Measurements from ENCODE around the gene RAB5B.
A peak's percentile ranks its signal among the peaks of the same experiment; 100 is the strongest.

Gene RAB5B

GRCh38 chr12:55942055-55942454 is 31.8 kb upstream of the RAB5B start:
- no peak overlapping the region for H3K27ac ChIP-seq (ENCODE audit: low read depth, low read length)
- H3K27me3 ChIP-seq (ENCODE audit: control insufficient read depth in 1 of 2, insufficient read depth in 2 of 2, low read length in 2 of 2), result no peaks in the 10 kb centered on the region
- peaks cover 32 to 78% of the 10 kb centered on the region in 2 donors for H3K36me3 ChIP-seq (ENCODE audit: control insufficient read depth in 1 of 2, insufficient read depth in 2 of 2, low read length in 2 of 2)
- peaks cover 9 to 22% of the 10 kb centered on the region in 2 donors for H3K4me1 ChIP-seq (ENCODE audit: control insufficient read depth in 1 of 2, insufficient read depth in 2 of 2, low read length in 2 of 2)
- H3K4me3 ChIP-seq (ENCODE audit: low read depth in 1 of 2, low read length in 2 of 2), result no peak overlapping the region
- H3K9me3 ChIP-seq (ENCODE audit: control insufficient read depth in 1 of 2, low read length in 2 of 2), result no peaks in the 10 kb centered on the region
- no peak overlapping the region for H3K9ac ChIP-seq (ENCODE audit: low read depth in 1 of 2, low read length in 2 of 2)

- Histone ChIP-seq H3K9me3 (ENCODE audit: control insufficient read depth in 1 of 2, low read length in 2 of 2) (no peaks in the 10 kb centered on the region), H3K4me1 (ENCODE audit: control insufficient read depth in 1 of 2, insufficient read depth in 2 of 2, low read length in 2 of 2) (peaks cover 9 to 22% of the 10 kb centered on the region in 2 donors), H3K27me3 (ENCODE audit: control insufficient read depth in 1 of 2, insufficient read depth in 2 of 2, low read length in 2 of 2) (no peaks in the 10 kb centered on the region), H3K27ac (ENCODE audit: low read depth, low read length) (no peak overlapping the region), H3K36me3 (ENCODE audit: control insufficient read depth in 1 of 2, insufficient read depth in 2 of 2, low read length in 2 of 2) (peaks cover 30 to 76% of the 10 kb centered on the region in 2 donors), H3K4me3 (ENCODE audit: low read depth in 1 of 2, low read length in 2 of 2) (no peak overlapping the region), H3K9ac (ENCODE audit: low read depth in 1 of 2, low read length in 2 of 2) (no peak overlapping the region)
These were observed 31.2 kb upstream of the RAB5B start for GRCh38 chr12:55942577-55943136.

- H3K4me1 ChIP-seq (ENCODE audit: control insufficient read depth in 1 of 2, insufficient read depth in 2 of 2, low read length in 2 of 2), result peaks cover 0 to 5% of the 10 kb centered on the region in 2 donors
- no peaks in the 10 kb centered on the region for H3K27me3 ChIP-seq (ENCODE audit: control insufficient read depth in 1 of 2, insufficient read depth in 2 of 2, low read length in 2 of 2)
- H3K9ac ChIP-seq (ENCODE audit: low read depth in 1 of 2, low read length in 2 of 2), result no peak overlapping the region
- H3K9me3 ChIP-seq (ENCODE audit: control insufficient read depth in 1 of 2, low read length in 2 of 2), result no peaks in the 10 kb centered on the region
- H3K27ac ChIP-seq (ENCODE audit: low read depth, low read length), result no peak overlapping the region
- no peak overlapping the region for H3K4me3 ChIP-seq (ENCODE audit: low read depth in 1 of 2, low read length in 2 of 2)
- H3K36me3 ChIP-seq (ENCODE audit: control insufficient read depth in 1 of 2, insufficient read depth in 2 of 2, low read length in 2 of 2), result peaks cover 12 to 60% of the 10 kb centered on the region in 2 donors
These were observed 27.3 kb upstream of the RAB5B start for GRCh38 chr12:55946553-55946952.

GRCh38 chr12:55955344-55955743 is 18.5 kb upstream of the RAB5B start:
- H3K4me3 ChIP-seq (ENCODE audit: low read depth in 1 of 2, low read length in 2 of 2), result no peak overlapping the region
- peaks cover 16 to 19% of the 10 kb centered on the region in 2 donors for H3K4me1 ChIP-seq (ENCODE audit: control insufficient read depth in 1 of 2, insufficient read depth in 2 of 2, low read length in 2 of 2)
- H3K27ac ChIP-seq (ENCODE audit: low read depth, low read length), result no peak overlapping the region
- no peak overlapping the region for H3K9ac ChIP-seq (ENCODE audit: low read depth in 1 of 2, low read length in 2 of 2)
- H3K27me3 ChIP-seq (ENCODE audit: control insufficient read depth in 1 of 2, insufficient read depth in 2 of 2, low read length in 2 of 2), result no peaks in the 10 kb centered on the region
- no peaks in the 10 kb centered on the region for H3K9me3 ChIP-seq (ENCODE audit: control insufficient read depth in 1 of 2, low read length in 2 of 2)
- peaks cover 27 to 40% of the 10 kb centered on the region in 2 donors for H3K36me3 ChIP-seq (ENCODE audit: control insufficient read depth in 1 of 2, insufficient read depth in 2 of 2, low read length in 2 of 2)

- Histone ChIP-seq H3K36me3 (ENCODE audit: control insufficient read depth in 1 of 2, insufficient read depth in 2 of 2, low read length in 2 of 2) (peaks cover 26 to 39% of the 10 kb centered on the region in 2 donors), H3K9me3 (ENCODE audit: control insufficient read depth in 1 of 2, low read length in 2 of 2) (no peaks in the 10 kb centered on the region), H3K27me3 (ENCODE audit: control insufficient read depth in 1 of 2, insufficient read depth in 2 of 2, low read length in 2 of 2) (no peaks in the 10 kb centered on the region), H3K27ac (ENCODE audit: low read depth, low read length) (no peak overlapping the region), H3K9ac (ENCODE audit: low read depth in 1 of 2, low read length in 2 of 2) (no peak overlapping the region), H3K4me3 (ENCODE audit: low read depth in 1 of 2, low read length in 2 of 2) (no peak overlapping the region), H3K4me1 (ENCODE audit: control insufficient read depth in 1 of 2, insufficient read depth in 2 of 2, low read length in 2 of 2) (peaks cover 16 to 19% of the 10 kb centered on the region in 2 donors)
These were observed 17.9 kb upstream of the RAB5B start for GRCh38 chr12:55955800-55956508.

GRCh38 chr12:55957106-55957859 is 16.6 kb upstream of the RAB5B start:
- Histone ChIP-seq H3K4me1 (ENCODE audit: control insufficient read depth in 1 of 2, insufficient read depth in 2 of 2, low read length in 2 of 2) (peaks cover 16 to 19% of the 10 kb centered on the region in 2 donors), H3K9ac (ENCODE audit: low read depth in 1 of 2, low read length in 2 of 2) (no peak overlapping the region), H3K27me3 (ENCODE audit: control insufficient read depth in 1 of 2, insufficient read depth in 2 of 2, low read length in 2 of 2) (no peaks in the 10 kb centered on the region), H3K4me3 (ENCODE audit: low read depth in 1 of 2, low read length in 2 of 2) (no peak overlapping the region), H3K36me3 (ENCODE audit: control insufficient read depth in 1 of 2, insufficient read depth in 2 of 2, low read length in 2 of 2) (peaks cover 13 to 26% of the 10 kb centered on the region in 2 donors), H3K27ac (ENCODE audit: low read depth, low read length) (no peak overlapping the region), H3K9me3 (ENCODE audit: control insufficient read depth in 1 of 2, low read length in 2 of 2) (no peaks in the 10 kb centered on the region)

- H3K4me1 ChIP-seq (ENCODE audit: control insufficient read depth in 1 of 2, insufficient read depth in 2 of 2, low read length in 2 of 2), result peaks cover 20 to 22% of the 10 kb centered on the region in 2 donors
- no peaks in the 10 kb centered on the region for H3K9me3 ChIP-seq (ENCODE audit: control insufficient read depth in 1 of 2, low read length in 2 of 2)
- no peaks in the 10 kb centered on the region for H3K36me3 ChIP-seq (ENCODE audit: control insufficient read depth in 1 of 2, insufficient read depth in 2 of 2, low read length in 2 of 2)
- no peak overlapping the region for H3K4me3 ChIP-seq (ENCODE audit: low read depth in 1 of 2, low read length in 2 of 2)
- H3K27me3 ChIP-seq (ENCODE audit: control insufficient read depth in 1 of 2, insufficient read depth in 2 of 2, low read length in 2 of 2), result no peaks in the 10 kb centered on the region
- H3K9ac ChIP-seq (ENCODE audit: low read depth in 1 of 2, low read length in 2 of 2), result no peak overlapping the region
- no peak overlapping the region for H3K27ac ChIP-seq (ENCODE audit: low read depth, low read length)
These were observed 10.1 kb upstream of the RAB5B start for GRCh38 chr12:55963760-55964159.

GRCh38 chr12:55965240-55965639 is 8.6 kb upstream of the RAB5B start:
- Histone ChIP-seq H3K27me3 (ENCODE audit: control insufficient read depth in 1 of 2, insufficient read depth in 2 of 2, low read length in 2 of 2) (no peaks in the 10 kb centered on the region), H3K9me3 (ENCODE audit: control insufficient read depth in 1 of 2, low read length in 2 of 2) (no peaks in the 10 kb centered on the region), H3K9ac (ENCODE audit: low read depth in 1 of 2, low read length in 2 of 2) (no peak overlapping the region)

GRCh38 chr12:55965941-55966407 is 7.9 kb upstream of the RAB5B start, which contains the start of gene PMEL:
PMEL (minus strand) TSS chr12:55966042; CDS start chr12:55966011, 31 bp downstream.
- peaks cover 0 to 2% of the 10 kb centered on the region in 2 donors for H3K36me3 ChIP-seq (ENCODE audit: control insufficient read depth in 1 of 2, insufficient read depth in 2 of 2, low read length in 2 of 2)
- no peaks in the 10 kb centered on the region for H3K27me3 ChIP-seq (ENCODE audit: control insufficient read depth in 1 of 2, insufficient read depth in 2 of 2, low read length in 2 of 2)
- peak within 1 kb of the TSS; percentile 93 to 95 for H3K9ac ChIP-seq (ENCODE audit: low read depth in 1 of 2, low read length in 2 of 2)
- no peaks in the 10 kb centered on the region for H3K9me3 ChIP-seq (ENCODE audit: control insufficient read depth in 1 of 2, low read length in 2 of 2)
- peak within 1 kb of the TSS; percentile 85 to 92 for H3K4me3 ChIP-seq (ENCODE audit: low read depth in 1 of 2, low read length in 2 of 2)
- peak within 1 kb of the TSS; percentile 59 for H3K27ac ChIP-seq (ENCODE audit: low read depth, low read length)
- peaks cover 20 to 22% of the 10 kb centered on the region in 2 donors for H3K4me1 ChIP-seq (ENCODE audit: control insufficient read depth in 1 of 2, insufficient read depth in 2 of 2, low read length in 2 of 2)

More at GRCh38 chr12:55965240-55965639, 8.6 kb upstream of the RAB5B start:
- peaks cover 0 to 2% of the 10 kb centered on the region in 2 donors for H3K36me3 ChIP-seq (ENCODE audit: control insufficient read depth in 1 of 2, insufficient read depth in 2 of 2, low read length in 2 of 2)
- peaks cover 20 to 22% of the 10 kb centered on the region in 2 donors for H3K4me1 ChIP-seq (ENCODE audit: control insufficient read depth in 1 of 2, insufficient read depth in 2 of 2, low read length in 2 of 2)
- H3K27ac ChIP-seq (ENCODE audit: low read depth, low read length), result no peak overlapping the region
- H3K4me3 ChIP-seq (ENCODE audit: low read depth in 1 of 2, low read length in 2 of 2), result no peak overlapping the region
